Epithelial cell of esophagus (primary cell): ENCODE data around the gene MYL9.
"Not testable (repeated sequence)": the region's sequence is repeated elsewhere in the genome, so short reads cannot be mapped to it uniquely, and the experiment has no call there.

Experiments
- DNase-seq: peaks from one replicate; pipeline ENCODE4 v3.0.0; 2010; ENCODE audit warnings: low read depth
- H3K4me3 ChIP-seq: 2 replicates; pipeline ENCODE4 v1.5.1; 2011; ENCODE audit warnings: mild to moderate bottlenecking, low read length, control low read depth
- CTCF ChIP-seq: IDR thresholded peaks from 2 replicates; pipeline ENCODE4 v1.5.1; 2011; ENCODE audit warnings: low read depth, mild to moderate bottlenecking, low read length, control low read depth, inconsistent platforms; ENCODE audit not compliant: insufficient read depth; ENCODE audit errors: missing control alignments

MYL9 gene

GRCh38 chr20:36507746-36508145 is 33.6 kb upstream of the MYL9 start:
- no peak for TF ChIP-seq CTCF
- no peak overlapping the region for H3K4me3 ChIP-seq
- peak; percentile 46 for DNase-seq

- DNase-seq = no peak
- no peak overlapping the region for H3K4me3 ChIP-seq
- TF ChIP-seq CTCF = no peak
These were observed 22.2 kb upstream of the MYL9 start for GRCh38 chr20:36519012-36519719.

GRCh38 chr20:36519944-36520343 is 21.4 kb upstream of the MYL9 start:
- no peak for DNase-seq
- H3K4me3 ChIP-seq = no peak overlapping the region
- TF ChIP-seq CTCF = no peak

- no peak for DNase-seq
- TF ChIP-seq CTCF = no peak
- H3K4me3 ChIP-seq = no peak overlapping the region
These were observed 19.8 kb upstream of the MYL9 start for GRCh38 chr20:36521526-36521925.

GRCh38 chr20:36522412-36522811 is 18.9 kb upstream of the MYL9 start:
- DNase-seq, H3K4me3 ChIP-seq: not testable (repeated sequence)

- H3K4me3 ChIP-seq = no peak overlapping the region
- DNase-seq = no peak
- no peak for TF ChIP-seq CTCF
These were observed 18.0 kb upstream of the MYL9 start for GRCh38 chr20:36523341-36523740.

- no peak for DNase-seq
- no peak overlapping the region for H3K4me3 ChIP-seq
- no peak for TF ChIP-seq CTCF
These were observed 15.5 kb upstream of the MYL9 start for GRCh38 chr20:36525620-36526365.
